GM15510 (cell line): ENCODE measurements around the gene WNK2.

Experiments used
- POLR2A ChIP-seq: IDR thresholded peaks from 3 replicates; pipeline ENCODE4 v1.6.1; 2011; ENCODE audit warnings: borderline replicate concordance; ENCODE audit not compliant: insufficient read length; ENCODE audit errors: extremely low read depth

WNK2 gene

GRCh38 chr9:93346231-93347112 lies 162.5 kb downstream of the WNK2 start:
- no peak for TF ChIP-seq POLR2A

- no peak for TF ChIP-seq POLR2A
Observed at GRCh38 chr9:93354451-93354850, 170.5 kb downstream of the WNK2 start.

- TF ChIP-seq POLR2A, result no peak
Observed at GRCh38 chr9:93355827-93356226, 171.9 kb downstream of the WNK2 start.

- no peak for TF ChIP-seq POLR2A
Observed at GRCh38 chr9:93357649-93358048, 173.7 kb downstream of the WNK2 start.

- TF ChIP-seq POLR2A, result no peak
Observed at GRCh38 chr9:93361995-93362394, 178.1 kb downstream of the WNK2 start.

- TF ChIP-seq POLR2A, result no peak
Observed at GRCh38 chr9:93364734-93365426, 180.9 kb downstream of the WNK2 start.

DNA sequence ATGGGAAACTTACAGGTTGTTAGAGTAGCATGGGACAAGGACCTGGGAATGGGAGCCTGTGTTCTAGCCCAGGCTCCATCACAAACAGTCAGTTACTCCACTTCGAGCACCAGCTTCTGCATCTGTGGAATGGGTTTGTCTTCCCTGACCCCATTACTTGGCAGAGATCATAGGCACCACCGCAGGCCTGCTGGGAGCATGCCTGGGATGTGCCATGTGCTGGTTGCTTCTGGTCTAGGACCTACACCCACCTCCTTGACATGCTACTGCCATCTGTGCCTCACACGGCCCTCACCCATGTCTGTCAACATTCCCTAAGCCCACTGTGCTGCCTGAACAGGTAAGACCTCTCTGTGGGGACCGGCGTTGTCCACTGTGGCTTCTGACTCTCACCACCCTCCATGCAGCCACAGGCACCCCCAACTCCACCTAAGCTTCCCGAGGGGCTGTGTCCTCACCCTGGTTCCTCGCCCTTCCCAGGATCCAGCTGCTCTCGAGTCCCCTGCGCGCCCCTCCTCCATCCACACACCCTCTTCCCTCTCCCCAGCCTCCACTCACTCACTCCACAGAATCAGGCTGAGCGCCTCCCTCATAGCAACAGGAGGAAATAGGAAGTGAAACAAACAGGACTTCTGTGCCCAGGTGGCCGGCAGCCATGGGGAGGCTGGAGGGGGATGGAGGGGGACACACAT lies 181.6 kb downstream of the WNK2 start:
- no peak for TF ChIP-seq POLR2A

GRCh38 chr9:93366119-93366447 lies 182.1 kb downstream of the WNK2 start:
- no peak for TF ChIP-seq POLR2A

DNA sequence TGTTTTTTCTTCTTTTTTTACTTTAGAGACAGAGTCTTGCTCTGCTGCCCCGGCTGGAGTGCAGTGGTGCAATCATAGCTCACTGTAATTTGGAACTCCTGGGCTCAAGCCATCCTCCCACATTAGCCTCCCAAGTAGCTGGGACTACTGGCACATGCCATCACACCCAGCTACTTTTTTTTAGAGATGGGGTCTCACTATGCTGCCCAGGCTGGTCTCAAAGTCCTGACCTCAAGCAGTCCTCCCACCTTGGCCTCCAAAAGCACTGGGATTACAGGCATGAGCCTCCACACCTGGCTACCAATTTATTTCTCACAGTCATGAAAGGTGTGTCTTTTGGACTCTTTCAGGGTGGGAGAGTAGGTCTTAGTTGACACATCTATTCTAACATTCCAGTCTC lies 184.5 kb downstream of the WNK2 start:
- no peak for TF ChIP-seq POLR2A

DNA sequence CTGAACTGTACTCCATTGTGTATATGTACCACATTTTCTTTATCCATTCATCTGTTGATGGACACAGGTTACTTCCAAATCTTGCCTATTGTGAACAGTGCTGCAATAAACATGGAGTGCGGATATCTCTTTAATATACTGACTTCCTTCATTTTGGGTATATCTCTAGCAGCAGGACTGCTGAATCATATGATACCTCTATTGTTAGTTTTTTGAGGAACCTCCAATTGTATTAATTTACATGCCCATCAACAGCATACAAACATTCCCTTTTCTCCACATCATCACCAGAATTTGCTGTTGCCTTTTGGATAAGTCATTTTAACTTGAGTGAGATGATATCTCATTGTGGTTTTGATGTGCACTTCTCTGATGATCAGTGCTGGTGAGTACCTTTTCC lies 185.7 kb downstream of the WNK2 start:
- no peak for TF ChIP-seq POLR2A
